ENCODE results near the gene CHMP4B.

Gene CHMP4B

DNA sequence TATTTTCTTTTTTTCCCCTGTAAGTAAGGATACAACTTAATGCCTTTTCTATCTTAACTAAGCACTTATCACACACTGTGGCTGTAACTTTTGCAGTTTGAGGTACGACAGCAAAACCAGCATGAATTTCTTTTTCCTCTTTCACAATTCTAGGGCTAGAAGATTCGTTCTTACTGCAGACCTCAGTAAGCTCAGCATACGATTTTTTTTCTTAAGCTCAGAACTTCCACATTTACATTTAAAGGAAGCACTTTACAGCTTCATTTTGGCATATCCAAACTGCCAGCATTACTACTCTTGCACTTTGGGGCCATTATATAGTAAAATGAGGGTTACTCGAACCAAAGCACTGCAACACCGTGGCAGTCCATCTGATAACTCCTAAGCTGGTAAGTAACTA is 889 bp upstream of the CHMP4B start:
- Histone ChIP-seq H3K27ac (ENCODE audit: low read depth, low read length) (no peak overlapping the region), H3K27me3 (ENCODE audit: insufficient read depth, low read length) (no peaks in the 10 kb centered on the region), H3K9ac (ENCODE audit: low read depth, low read length) (no peak overlapping the region), H3K4me1 (ENCODE audit: insufficient read depth, low read length) (peaks cover 12% of the 10 kb centered on the region), H3K36me3 (ENCODE audit: insufficient read depth, low read length) (no peaks in the 10 kb centered on the region), H3K9me3 (ENCODE audit: insufficient read depth, low read depth, low read length) (no peaks in the 10 kb centered on the region), H3K4me3 (ENCODE audit: low read length) (no peak overlapping the region)
- 71% methylated on average over 5 of the region's 5 CpGs for WGBS

DNA sequence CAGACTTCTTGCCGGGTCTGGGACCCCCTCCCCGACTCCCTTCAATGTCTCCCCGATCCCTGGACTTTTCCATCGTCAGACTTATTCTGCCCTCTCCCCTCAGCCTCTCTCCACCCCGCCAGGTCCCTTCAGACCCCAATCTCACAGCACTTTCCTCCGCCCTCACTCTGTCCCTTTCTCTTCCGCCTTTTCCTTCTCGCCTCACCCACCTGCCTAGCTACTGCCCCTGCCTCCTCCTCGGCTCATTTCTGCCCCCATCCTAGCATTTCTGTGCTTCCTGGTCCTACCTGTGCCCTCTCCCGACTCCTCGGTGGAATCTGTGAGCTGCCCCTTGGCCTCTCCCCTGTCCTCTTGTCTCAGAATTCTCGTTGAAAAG is 616 bp downstream of the CHMP4B start:
- WGBS: under 1% methylated on average over 12 of the region's 12 CpGs
- peaks cover 12% of the 10 kb centered on the region for H3K4me1 ChIP-seq (ENCODE audit: insufficient read depth, low read length)
- H3K4me3 ChIP-seq (ENCODE audit: low read length): peak overlapping the region; percentile 97
- peak overlapping the region; percentile 75 for H3K27ac ChIP-seq (ENCODE audit: low read depth, low read length)
- no peaks in the 10 kb centered on the region for H3K27me3 ChIP-seq (ENCODE audit: insufficient read depth, low read length)
- no peaks in the 10 kb centered on the region for H3K36me3 ChIP-seq (ENCODE audit: insufficient read depth, low read length)
- H3K9ac ChIP-seq (ENCODE audit: low read depth, low read length): peak overlapping the region; percentile 95
- H3K9me3 ChIP-seq (ENCODE audit: insufficient read depth, low read depth, low read length): no peaks in the 10 kb centered on the region

DNA sequence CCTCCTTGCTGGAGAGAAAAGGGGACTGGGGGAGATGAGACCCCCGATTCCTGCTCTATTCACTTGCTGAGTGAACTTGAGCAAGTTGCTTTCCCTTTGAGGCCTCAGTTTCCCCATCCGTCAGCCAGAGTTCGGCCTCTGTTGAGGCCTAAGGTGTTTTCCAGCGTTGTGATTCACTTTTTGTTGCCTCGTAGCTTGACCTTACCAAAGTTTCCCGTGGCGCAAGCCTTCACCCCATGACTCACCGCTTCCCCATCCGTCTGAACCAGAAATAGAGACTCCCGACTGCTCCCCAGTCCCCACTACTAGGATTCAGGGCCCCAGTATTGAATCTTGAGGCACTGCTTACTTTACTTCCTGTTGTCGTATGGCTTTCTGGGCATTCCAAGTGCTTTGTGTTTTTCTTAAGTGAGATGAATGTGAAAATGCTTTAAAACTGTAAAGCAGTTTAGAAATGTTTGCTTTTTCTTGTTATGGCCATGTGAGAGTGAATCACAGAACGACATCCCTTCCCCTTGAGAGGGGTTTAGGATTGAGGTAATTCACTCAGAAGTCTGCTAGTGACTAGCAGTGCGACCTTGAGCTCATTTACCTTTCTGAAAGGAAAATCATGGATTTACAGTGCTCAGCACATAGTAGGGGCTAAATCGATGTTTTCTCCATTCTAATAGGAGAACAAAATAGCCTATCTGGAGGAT is 1.2 kb downstream of the CHMP4B start:
- Histone ChIP-seq H3K27me3 (ENCODE audit: insufficient read depth, low read length) (no peaks in the 10 kb centered on the region), H3K4me3 (ENCODE audit: low read length) (peak overlapping the region; percentile 97), H3K27ac (ENCODE audit: low read depth, low read length) (peak overlapping the region; percentile 75), H3K9me3 (ENCODE audit: insufficient read depth, low read depth, low read length) (no peaks in the 10 kb centered on the region), H3K4me1 (ENCODE audit: insufficient read depth, low read length) (peaks cover 12% of the 10 kb centered on the region), H3K9ac (ENCODE audit: low read depth, low read length) (peak overlapping the region; percentile 95), H3K36me3 (ENCODE audit: insufficient read depth, low read length) (no peaks in the 10 kb centered on the region)
- 15% methylated on average over 14 of the region's 14 CpGs for WGBS

DNA sequence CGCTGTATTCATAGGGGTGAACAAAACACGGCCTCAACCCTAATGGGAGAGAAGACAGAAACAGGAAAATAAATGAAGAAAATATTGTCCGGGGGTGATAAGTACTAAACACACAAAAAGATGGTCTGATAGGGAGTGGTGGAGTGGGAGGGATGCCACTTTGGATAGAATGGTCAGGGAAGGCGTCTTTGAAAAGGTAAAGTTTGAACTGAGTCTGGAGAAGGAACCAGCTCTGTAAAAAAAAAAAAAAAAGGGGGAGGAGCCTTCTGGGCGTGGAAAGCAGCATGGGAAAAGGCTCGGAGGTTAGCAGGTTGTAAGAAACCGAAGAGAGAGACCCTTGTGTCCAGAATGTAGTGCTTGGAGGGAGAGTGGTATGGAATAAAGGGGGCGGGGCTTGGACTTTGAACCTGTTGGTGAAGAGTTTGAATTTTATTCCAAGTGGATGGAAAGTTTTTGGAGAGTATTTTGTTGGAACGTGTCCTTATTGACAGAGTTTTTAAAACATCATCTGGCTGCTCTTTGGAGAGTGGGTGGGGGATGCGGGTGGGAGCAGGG is 1.8 kb downstream of the CHMP4B start:
- H3K27ac ChIP-seq (ENCODE audit: low read depth, low read length): no peak overlapping the region
- H3K4me1 ChIP-seq (ENCODE audit: insufficient read depth, low read length): peaks cover 12% of the 10 kb centered on the region
- no peaks in the 10 kb centered on the region for H3K36me3 ChIP-seq (ENCODE audit: insufficient read depth, low read length)
- no peaks in the 10 kb centered on the region for H3K27me3 ChIP-seq (ENCODE audit: insufficient read depth, low read length)
- H3K4me3 ChIP-seq (ENCODE audit: low read length): peak overlapping the region; percentile 97
- H3K9ac ChIP-seq (ENCODE audit: low read depth, low read length): peak overlapping the region; percentile 95; the same call in 1 of the 2 replicates
- WGBS: 43% methylated on average over 10 of the region's 10 CpGs
- no peaks in the 10 kb centered on the region for H3K9me3 ChIP-seq (ENCODE audit: insufficient read depth, low read depth, low read length)

DNA sequence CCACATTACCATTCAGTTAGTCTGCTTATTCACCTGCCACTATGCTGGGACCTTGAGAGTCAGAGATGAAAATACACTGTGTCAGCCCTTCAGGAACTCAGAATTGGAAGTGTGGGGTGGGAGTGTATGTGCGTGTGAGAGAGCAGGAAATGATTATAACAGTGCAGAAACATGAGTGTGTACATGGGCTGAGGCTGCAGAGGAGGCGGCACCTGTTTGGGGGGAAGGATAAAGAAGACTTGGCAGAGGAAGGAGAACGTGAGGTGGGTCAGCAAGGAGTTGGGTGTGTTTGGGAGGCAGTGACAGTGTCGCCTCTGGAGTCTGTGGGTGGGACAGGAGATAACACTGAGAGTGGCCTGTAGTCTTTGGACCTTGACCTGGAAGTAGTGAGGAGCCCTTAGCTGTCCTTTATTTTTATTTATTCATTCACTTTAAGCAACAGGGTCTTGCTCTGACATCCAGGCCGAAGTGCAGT is 3.1 kb downstream of the CHMP4B start:
- Histone ChIP-seq H3K9me3 (ENCODE audit: insufficient read depth, low read depth, low read length) (no peaks in the 10 kb centered on the region), H3K9ac (ENCODE audit: low read depth, low read length) (no peak overlapping the region; the same call in 1 of the 2 replicates), H3K4me1 (ENCODE audit: insufficient read depth, low read length) (peaks cover 12% of the 10 kb centered on the region), H3K27me3 (ENCODE audit: insufficient read depth, low read length) (no peaks in the 10 kb centered on the region), H3K36me3 (ENCODE audit: insufficient read depth, low read length) (no peaks in the 10 kb centered on the region), H3K27ac (ENCODE audit: low read depth, low read length) (no peak overlapping the region), H3K4me3 (ENCODE audit: low read length) (no peak overlapping the region)
- 90% methylated on average over 5 of the region's 5 CpGs for WGBS

DNA sequence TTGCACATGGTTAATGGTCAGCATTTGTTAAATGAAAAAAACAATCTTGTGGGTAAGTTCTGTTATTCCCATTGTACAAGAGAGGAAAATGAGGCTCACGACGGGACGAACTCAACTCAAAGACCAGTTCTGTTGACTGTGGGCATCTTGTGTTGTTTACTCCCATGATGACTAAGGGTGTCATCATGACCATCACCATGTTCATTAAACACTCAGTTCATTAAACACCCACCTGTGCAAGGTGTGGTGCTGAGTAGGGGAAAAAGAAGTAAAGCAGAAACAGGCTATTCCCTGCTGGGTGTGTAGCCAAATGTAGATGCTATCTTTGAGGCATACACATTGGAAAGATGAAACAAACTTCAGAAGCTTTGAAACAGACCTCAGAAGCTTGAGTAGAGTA is 4.5 kb downstream of the CHMP4B start:
- H3K36me3 ChIP-seq (ENCODE audit: insufficient read depth, low read length): no peaks in the 10 kb centered on the region
- H3K9me3 ChIP-seq (ENCODE audit: insufficient read depth, low read depth, low read length): no peaks in the 10 kb centered on the region
- no peaks in the 10 kb centered on the region for H3K27me3 ChIP-seq (ENCODE audit: insufficient read depth, low read length)
- no peak overlapping the region for H3K9ac ChIP-seq (ENCODE audit: low read depth, low read length)
- 89% methylated on average over 3 of the region's 3 CpGs for WGBS
- H3K4me1 ChIP-seq (ENCODE audit: insufficient read depth, low read length): peaks cover 12% of the 10 kb centered on the region
- H3K27ac ChIP-seq (ENCODE audit: low read depth, low read length): no peak overlapping the region
- no peak overlapping the region for H3K4me3 ChIP-seq (ENCODE audit: low read length)

DNA sequence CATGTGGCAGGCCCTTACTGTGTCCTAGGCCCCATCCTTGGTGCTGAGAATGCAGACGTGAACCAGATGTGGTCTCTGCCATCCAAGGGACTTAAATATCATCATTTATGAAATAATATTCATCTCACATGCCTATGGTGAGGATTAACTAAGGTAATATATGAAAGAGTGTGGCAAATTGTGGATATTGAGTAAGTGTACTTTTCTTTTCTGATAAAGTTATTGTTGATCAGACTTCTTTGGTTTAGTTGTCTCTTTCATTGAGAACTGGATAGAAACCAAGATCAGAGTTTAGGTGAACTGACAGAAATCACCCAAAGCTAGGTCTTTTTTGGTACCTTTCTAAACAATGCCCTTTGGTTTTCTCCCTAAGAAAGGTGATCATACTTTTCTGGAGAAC is 5.0 kb downstream of the CHMP4B start:
- H3K27me3 ChIP-seq (ENCODE audit: insufficient read depth, low read length): no peaks in the 10 kb centered on the region
- no peaks in the 10 kb centered on the region for H3K9me3 ChIP-seq (ENCODE audit: insufficient read depth, low read depth, low read length)
- H3K36me3 ChIP-seq (ENCODE audit: insufficient read depth, low read length): no peaks in the 10 kb centered on the region
- H3K4me1 ChIP-seq (ENCODE audit: insufficient read depth, low read length): peaks cover 12% of the 10 kb centered on the region
- H3K27ac ChIP-seq (ENCODE audit: low read depth, low read length): no peak overlapping the region
- no peak overlapping the region for H3K4me3 ChIP-seq (ENCODE audit: low read length)
- no peak overlapping the region for H3K9ac ChIP-seq (ENCODE audit: low read depth, low read length)
- WGBS: 100% methylated on average over 1 of the region's 1 CpG

DNA sequence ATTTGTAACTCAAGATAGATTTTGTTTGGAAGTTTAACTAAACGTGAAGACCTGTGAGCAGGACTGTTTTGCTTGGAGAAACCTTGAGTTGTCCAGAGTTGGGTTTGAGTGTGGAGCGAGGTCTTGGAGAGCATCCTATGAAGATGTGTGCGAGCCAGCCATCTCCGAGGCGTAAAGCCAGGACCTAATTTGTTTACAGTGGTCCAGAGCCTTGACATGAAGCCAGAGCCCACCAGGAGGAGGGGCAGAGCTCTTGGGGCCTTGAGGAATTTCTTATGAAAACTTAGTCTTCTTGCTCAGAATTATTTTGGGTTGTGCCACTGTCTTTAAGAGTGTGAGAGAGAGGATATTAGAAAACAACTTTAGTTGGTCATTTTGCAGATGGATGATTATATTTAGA is 6.3 kb downstream of the CHMP4B start:
- 91% methylated on average over 5 of the region's 5 CpGs for WGBS
- no peak overlapping the region for H3K27ac ChIP-seq (ENCODE audit: low read depth, low read length)
- peaks cover 10% of the 10 kb centered on the region for H3K4me1 ChIP-seq (ENCODE audit: insufficient read depth, low read length)
- H3K4me3 ChIP-seq (ENCODE audit: low read length): no peak overlapping the region
- H3K36me3 ChIP-seq (ENCODE audit: insufficient read depth, low read length): no peaks in the 10 kb centered on the region
- no peak overlapping the region for H3K9ac ChIP-seq (ENCODE audit: low read depth, low read length)
- H3K27me3 ChIP-seq (ENCODE audit: insufficient read depth, low read length): no peaks in the 10 kb centered on the region
- H3K9me3 ChIP-seq (ENCODE audit: insufficient read depth, low read depth, low read length): no peaks in the 10 kb centered on the region

DNA sequence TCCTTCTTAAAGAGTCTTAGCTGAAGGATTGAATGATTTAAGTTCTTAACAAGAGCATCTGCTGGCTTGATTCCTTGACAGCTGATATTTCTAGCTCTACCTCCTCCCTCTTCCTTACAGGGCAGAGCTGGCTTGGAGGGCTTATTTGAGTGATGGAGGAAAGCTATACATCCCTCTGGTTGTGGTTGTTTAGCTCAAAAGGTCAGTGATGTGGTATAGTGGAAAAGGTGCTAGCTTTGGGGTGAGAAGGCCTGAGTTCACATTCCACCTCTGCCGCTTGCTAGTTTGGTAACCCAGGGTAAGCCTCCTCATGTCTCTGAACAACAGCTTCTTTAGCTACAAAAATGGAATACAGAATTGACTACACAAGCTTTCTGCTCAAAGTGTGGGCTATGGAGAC is 8.3 kb downstream of the CHMP4B start:
- WGBS: 91% methylated on average over 1 of the region's 1 CpG
- Histone ChIP-seq H3K9me3 (ENCODE audit: insufficient read depth, low read depth, low read length) (no peaks in the 10 kb centered on the region), H3K4me1 (ENCODE audit: insufficient read depth, low read length) (no peaks in the 10 kb centered on the region), H3K36me3 (ENCODE audit: insufficient read depth, low read length) (no peaks in the 10 kb centered on the region), H3K9ac (ENCODE audit: low read depth, low read length) (no peak overlapping the region), H3K27ac (ENCODE audit: low read depth, low read length) (no peak overlapping the region), H3K4me3 (ENCODE audit: low read length) (no peak overlapping the region), H3K27me3 (ENCODE audit: insufficient read depth, low read length) (no peaks in the 10 kb centered on the region)

DNA sequence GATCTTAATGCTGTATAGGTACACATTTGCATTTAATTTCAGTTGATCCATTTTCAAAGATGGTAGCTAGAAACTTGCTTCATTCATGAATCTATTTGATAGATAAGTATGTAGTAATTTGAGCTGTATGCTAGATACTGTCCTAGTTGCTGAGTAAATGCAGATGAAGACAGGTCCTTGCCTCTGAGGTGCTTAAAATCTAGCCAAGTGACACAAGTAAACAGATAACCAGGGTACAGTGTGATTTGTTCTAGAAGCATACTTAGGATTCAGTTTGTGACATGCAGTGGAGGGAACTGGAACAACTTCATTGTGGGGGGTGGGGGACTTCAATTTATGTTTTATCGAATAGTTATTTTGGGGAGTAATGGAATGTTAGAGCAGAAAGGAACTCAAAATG is 9.2 kb downstream of the CHMP4B start:
- no peak overlapping the region for H3K4me3 ChIP-seq (ENCODE audit: low read length)
- H3K27ac ChIP-seq (ENCODE audit: low read depth, low read length): no peak overlapping the region
- no peaks in the 10 kb centered on the region for H3K9me3 ChIP-seq (ENCODE audit: insufficient read depth, low read depth, low read length)
- 95% methylated on average over 1 of the region's 1 CpG for whole genome bisulfite sequencing
- H3K36me3 ChIP-seq (ENCODE audit: insufficient read depth, low read length): no peaks in the 10 kb centered on the region
- no peaks in the 10 kb centered on the region for H3K27me3 ChIP-seq (ENCODE audit: insufficient read depth, low read length)
- peaks cover 4% of the 10 kb centered on the region for H3K4me1 ChIP-seq (ENCODE audit: insufficient read depth, low read length)
- no peak overlapping the region for H3K9ac ChIP-seq (ENCODE audit: low read depth, low read length)

DNA sequence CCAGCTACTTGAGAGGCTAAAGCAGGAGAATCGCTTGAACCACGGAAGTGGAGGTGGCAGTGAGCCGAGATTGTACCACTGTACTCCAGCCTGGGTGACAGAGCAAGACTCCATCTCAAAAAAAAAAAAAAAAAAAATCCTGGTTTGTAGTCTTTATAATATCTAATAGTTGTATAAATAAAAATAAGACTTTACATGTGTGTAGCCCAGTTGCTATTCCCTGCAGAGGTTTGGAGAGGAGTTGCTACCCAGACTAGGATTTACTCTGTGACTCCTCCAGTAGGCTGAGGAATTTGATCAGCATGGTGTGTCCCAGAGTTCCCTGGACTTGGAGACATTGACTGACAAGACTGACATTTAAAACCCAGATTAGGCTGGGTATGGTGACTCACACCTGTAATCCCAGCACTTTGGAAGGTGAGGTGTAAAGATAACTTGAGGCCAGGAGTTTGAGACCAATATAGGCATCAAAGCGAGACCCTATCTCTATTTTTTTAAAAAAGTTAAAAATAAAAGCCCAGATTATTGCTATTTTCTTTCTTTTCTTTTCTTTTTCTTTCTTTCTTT is 10.2 kb downstream of the CHMP4B start:
- Histone ChIP-seq H3K9ac (ENCODE audit: low read depth, low read length) (no peak overlapping the region), H3K27ac (ENCODE audit: low read depth, low read length) (no peak overlapping the region), H3K4me3 (ENCODE audit: low read length) (no peak overlapping the region), H3K9me3 (ENCODE audit: insufficient read depth, low read depth, low read length) (no peaks in the 10 kb centered on the region), H3K4me1 (ENCODE audit: insufficient read depth, low read length) (peaks cover 14% of the 10 kb centered on the region), H3K27me3 (ENCODE audit: insufficient read depth, low read length) (no peaks in the 10 kb centered on the region), H3K36me3 (ENCODE audit: insufficient read depth, low read length) (no peaks in the 10 kb centered on the region)
- 84% methylated on average over 3 of the region's 4 CpGs for WGBS

All from HUES64 (cell line).